Measurements from ENCODE around the gene CHTOP.
"Not testable (repeated sequence)": the region's sequence is repeated elsewhere in the genome, so short reads cannot be mapped to it uniquely, and the experiment has no call there.

Gene CHTOP

GRCh38 chr1:153667439-153667838, 33.6 kb downstream of the CHTOP start:
- Histone ChIP-seq H2BK120ac (ENCODE audit: low read depth, low read length) (no peak overlapping the region), H3K79me1 (replicated peaks; ENCODE audit: low read length, poor library complexity, severe bottlenecking) (peaks cover 15% of the 10 kb centered on the region), H2BK5ac (ENCODE audit: low read depth, low read length, poor library complexity, severe bottlenecking) (no peak overlapping the region), H3K36me3 (ENCODE audit: control insufficient read depth in 1 of 2, insufficient read depth in 2 of 2, low read depth in 1 of 2, low read length in 2 of 2) (peaks cover 44 to 74% of the 10 kb centered on the region in 2 experiments), H2BK15ac (ENCODE audit: low read depth, poor library complexity, severe bottlenecking) (no peak overlapping the region), H3K4me2 (ENCODE audit: low read length, poor library complexity, severe bottlenecking) (no peak overlapping the region), H4K91ac (ENCODE audit: low read length) (no peak overlapping the region), H3K27me3 (ENCODE audit: control insufficient read depth in 1 of 2, insufficient read depth in 1 of 2, low read length in 2 of 2) (no peaks in the 10 kb centered on the region), H2AK5ac (ENCODE audit: low read length, severe bottlenecking) (no peak overlapping the region), H3K27ac (ENCODE audit: low read length, poor library complexity, severe bottlenecking) (no peak overlapping the region), H3K23ac (ENCODE audit: low read length in 2 of 2) (no peak overlapping the region), H3K14ac (ENCODE audit: low read length in 2 of 2) (no peak overlapping the region), H3K9me3 (ENCODE audit: control insufficient read depth, low read length) (no peaks in the 10 kb centered on the region), H3K4ac (ENCODE audit: low read depth in 1 of 2, low read length in 2 of 2) (no peak overlapping the region), H3K4me1 (ENCODE audit: control insufficient read depth, insufficient read depth, low read depth, low read length) (peaks cover 4% of the 10 kb centered on the region), H3K4me3 (ENCODE audit: insufficient read depth in 1 of 2, low read depth in 1 of 2, low read length in 2 of 2) (no peak overlapping the region), H2AFZ (ENCODE audit: low read depth, low read length) (no peak overlapping the region), H4K8ac (ENCODE audit: low read length) (no peak overlapping the region), H3K18ac (ENCODE audit: low read depth in 1 of 2, low read length in 2 of 2) (no peak overlapping the region), H3K9ac (ENCODE audit: low read length) (peak overlapping the region; percentile 16), H2BK12ac (ENCODE audit: low read length in 2 of 2) (no peak overlapping the region)
- WGBS, result 90% methylated on average over 4 of the region's 4 CpGs
- DNase-seq, result no peak

GRCh38 chr1:153668672-153669071, 34.8 kb downstream of the CHTOP start:
- DNase-seq; H3K4me3 ChIP-seq (ENCODE audit: insufficient read depth in 1 of 2, low read depth in 1 of 2, low read length in 2 of 2); H3K9me3 ChIP-seq (ENCODE audit: control insufficient read depth, low read length); H4K91ac ChIP-seq (ENCODE audit: low read length); H2AK5ac ChIP-seq (ENCODE audit: low read length, severe bottlenecking); H4K8ac ChIP-seq (ENCODE audit: low read length); H2BK120ac ChIP-seq (ENCODE audit: low read depth, low read length); H3K4ac ChIP-seq (ENCODE audit: low read depth in 1 of 2, low read length in 2 of 2); H3K27me3 ChIP-seq (ENCODE audit: control insufficient read depth in 1 of 2, insufficient read depth in 1 of 2, low read length in 2 of 2); H2BK12ac ChIP-seq (ENCODE audit: low read length in 2 of 2); H3K18ac ChIP-seq (ENCODE audit: low read depth in 1 of 2, low read length in 2 of 2); H3K23ac ChIP-seq (ENCODE audit: low read length in 2 of 2); H3K4me2 ChIP-seq (ENCODE audit: low read length, poor library complexity, severe bottlenecking); H3K27ac ChIP-seq (ENCODE audit: low read length, poor library complexity, severe bottlenecking); H3K14ac ChIP-seq (ENCODE audit: low read length in 2 of 2); H3K9ac ChIP-seq (ENCODE audit: low read length); H2BK15ac ChIP-seq (ENCODE audit: low read depth, poor library complexity, severe bottlenecking); H2AFZ ChIP-seq (ENCODE audit: low read depth, low read length); H3K4me1 ChIP-seq (ENCODE audit: control insufficient read depth, insufficient read depth, low read depth, low read length); H2BK5ac ChIP-seq (ENCODE audit: low read depth, low read length, poor library complexity, severe bottlenecking): not testable (repeated sequence)
- 92% methylated on average over 8 of the region's 8 CpGs for WGBS
- H3K79me1 ChIP-seq (replicated peaks; ENCODE audit: low read length, poor library complexity, severe bottlenecking), result peaks cover 12% of the 10 kb centered on the region
- H3K36me3 ChIP-seq (ENCODE audit: control insufficient read depth in 1 of 2, insufficient read depth in 2 of 2, low read depth in 1 of 2, low read length in 2 of 2), result peaks cover 35 to 62% of the 10 kb centered on the region in 2 experiments

DNA sequence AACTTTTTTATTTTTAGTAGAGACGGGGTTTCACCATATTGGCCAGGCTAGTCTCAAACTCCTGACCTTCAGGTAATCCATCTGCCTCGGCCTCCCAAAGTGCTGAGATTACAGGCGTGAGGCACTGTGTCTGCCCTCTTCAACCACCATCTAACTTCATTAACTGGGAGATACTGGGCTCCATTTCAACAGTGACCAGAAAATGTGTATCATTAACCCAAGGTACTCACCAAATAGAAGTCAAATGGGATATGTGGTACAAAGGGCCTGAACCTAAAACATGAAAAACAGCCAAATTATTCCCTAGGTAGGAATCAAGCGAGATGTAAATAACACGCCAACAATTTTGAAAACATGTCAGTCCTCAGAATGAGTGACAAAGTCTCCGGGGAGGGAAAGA, 35.7 kb downstream of the CHTOP start:
- H2AK5ac ChIP-seq (ENCODE audit: low read length, severe bottlenecking), result no peak overlapping the region
- H2BK15ac ChIP-seq (ENCODE audit: low read depth, poor library complexity, severe bottlenecking), result no peak overlapping the region
- H3K4me3 ChIP-seq (ENCODE audit: insufficient read depth in 1 of 2, low read depth in 1 of 2, low read length in 2 of 2), result peak overlapping the region in 1 of 2 experiments; percentile 99
- H3K79me1 ChIP-seq (replicated peaks; ENCODE audit: low read length, poor library complexity, severe bottlenecking), result peaks cover 12% of the 10 kb centered on the region
- peak overlapping the region; percentile 94 for H3K9ac ChIP-seq (ENCODE audit: low read length)
- H3K14ac ChIP-seq (ENCODE audit: low read length in 2 of 2), result no peak overlapping the region
- no peak overlapping the region for H3K4ac ChIP-seq (ENCODE audit: low read depth in 1 of 2, low read length in 2 of 2)
- 89% methylated on average over 6 of the region's 6 CpGs for WGBS
- H2BK12ac ChIP-seq (ENCODE audit: low read length in 2 of 2), result no peak overlapping the region
- no peaks in the 10 kb centered on the region for H3K9me3 ChIP-seq (ENCODE audit: control insufficient read depth, low read length)
- H3K4me1 ChIP-seq (ENCODE audit: control insufficient read depth, insufficient read depth, low read depth, low read length), result peaks cover 4% of the 10 kb centered on the region
- H3K36me3 ChIP-seq (ENCODE audit: control insufficient read depth in 1 of 2, insufficient read depth in 2 of 2, low read depth in 1 of 2, low read length in 2 of 2), result peaks cover 30 to 53% of the 10 kb centered on the region in 2 experiments
- no peak overlapping the region for H3K27ac ChIP-seq (ENCODE audit: low read length, poor library complexity, severe bottlenecking)
- H3K23ac ChIP-seq (ENCODE audit: low read length in 2 of 2), result no peak overlapping the region
- H4K91ac ChIP-seq (ENCODE audit: low read length), result no peak overlapping the region
- no peak overlapping the region for H2AFZ ChIP-seq (ENCODE audit: low read depth, low read length)
- H2BK120ac ChIP-seq (ENCODE audit: low read depth, low read length), result no peak overlapping the region
- no peak overlapping the region for H3K18ac ChIP-seq (ENCODE audit: low read depth in 1 of 2, low read length in 2 of 2)
- H3K4me2 ChIP-seq (ENCODE audit: low read length, poor library complexity, severe bottlenecking), result peak overlapping the region; percentile 95
- no peak overlapping the region for H2BK5ac ChIP-seq (ENCODE audit: low read depth, low read length, poor library complexity, severe bottlenecking)
- no peak for DNase-seq
- no peak overlapping the region for H4K8ac ChIP-seq (ENCODE audit: low read length)
- H3K27me3 ChIP-seq (ENCODE audit: control insufficient read depth in 1 of 2, insufficient read depth in 1 of 2, low read length in 2 of 2), result no peaks in the 10 kb centered on the region

- DNase-seq, result no peak
- H3K4me2 ChIP-seq (ENCODE audit: low read length, poor library complexity, severe bottlenecking), result peak overlapping the region; percentile 95
- WGBS, result 4% methylated on average over 22 of the region's 22 CpGs
- peaks cover 4% of the 10 kb centered on the region for H3K4me1 ChIP-seq (ENCODE audit: control insufficient read depth, insufficient read depth, low read depth, low read length)
- no peak overlapping the region for H2BK120ac ChIP-seq (ENCODE audit: low read depth, low read length)
- H3K27ac ChIP-seq (ENCODE audit: low read length, poor library complexity, severe bottlenecking), result peak overlapping the region; percentile 39
- H4K8ac ChIP-seq (ENCODE audit: low read length), result peak overlapping the region; percentile 87
- H3K18ac ChIP-seq (ENCODE audit: low read depth in 1 of 2, low read length in 2 of 2), result peak overlapping the region in 1 of 2 experiments; percentile 73
- H3K79me1 ChIP-seq (replicated peaks; ENCODE audit: low read length, poor library complexity, severe bottlenecking), result peaks cover 12% of the 10 kb centered on the region
- H2BK5ac ChIP-seq (ENCODE audit: low read depth, low read length, poor library complexity, severe bottlenecking), result no peak overlapping the region
- peak overlapping the region in 1 of 2 experiments; percentile 40 for H3K23ac ChIP-seq (ENCODE audit: low read length in 2 of 2)
- H3K9me3 ChIP-seq (ENCODE audit: control insufficient read depth, low read length), result no peaks in the 10 kb centered on the region
- peaks cover 29 to 45% of the 10 kb centered on the region in 2 experiments for H3K36me3 ChIP-seq (ENCODE audit: control insufficient read depth in 1 of 2, insufficient read depth in 2 of 2, low read depth in 1 of 2, low read length in 2 of 2)
- H3K9ac ChIP-seq (ENCODE audit: low read length), result peak overlapping the region; percentile 94
- no peaks in the 10 kb centered on the region for H3K27me3 ChIP-seq (ENCODE audit: control insufficient read depth in 1 of 2, insufficient read depth in 1 of 2, low read length in 2 of 2)
- no peak overlapping the region for H4K91ac ChIP-seq (ENCODE audit: low read length)
- H2BK12ac ChIP-seq (ENCODE audit: low read length in 2 of 2), result no peak overlapping the region
- H2AK5ac ChIP-seq (ENCODE audit: low read length, severe bottlenecking), result peak overlapping the region; percentile 44
- H2BK15ac ChIP-seq (ENCODE audit: low read depth, poor library complexity, severe bottlenecking), result no peak overlapping the region
- H3K4me3 ChIP-seq (ENCODE audit: insufficient read depth in 1 of 2, low read depth in 1 of 2, low read length in 2 of 2), result peak overlapping the region; percentile 93 to 99
- peak overlapping the region in 1 of 2 experiments; percentile 75 for H3K14ac ChIP-seq (ENCODE audit: low read length in 2 of 2)
- H3K4ac ChIP-seq (ENCODE audit: low read depth in 1 of 2, low read length in 2 of 2), result peak overlapping the region; percentile 13 to 96
- no peak overlapping the region for H2AFZ ChIP-seq (ENCODE audit: low read depth, low read length)
Observed at GRCh38 chr1:153670257-153670858, 36.5 kb downstream of the CHTOP start.

All from mesenchymal stem cell (in vitro differentiated cells and primary cell).